IPS-NIHi11 (cell line): ENCODE results near the gene KCNAB2.
A peak's percentile ranks its signal among the peaks of the same experiment; 100 is the strongest.

Experiments
- DNase-seq: peaks from one replicate; pipeline ENCODE4 v3.0.0; 2012; ENCODE audit warnings: mixed read lengths, low spot score

The KCNAB2 gene

GRCh38 chr1:6097117-6097595 lies 51.5 kb downstream of the KCNAB2 start:
- DNase-seq = no peak

- peak; percentile 4 for DNase-seq
Measured at GRCh38 chr1:6097824-6098223, 52.1 kb downstream of the KCNAB2 start.

DNA sequence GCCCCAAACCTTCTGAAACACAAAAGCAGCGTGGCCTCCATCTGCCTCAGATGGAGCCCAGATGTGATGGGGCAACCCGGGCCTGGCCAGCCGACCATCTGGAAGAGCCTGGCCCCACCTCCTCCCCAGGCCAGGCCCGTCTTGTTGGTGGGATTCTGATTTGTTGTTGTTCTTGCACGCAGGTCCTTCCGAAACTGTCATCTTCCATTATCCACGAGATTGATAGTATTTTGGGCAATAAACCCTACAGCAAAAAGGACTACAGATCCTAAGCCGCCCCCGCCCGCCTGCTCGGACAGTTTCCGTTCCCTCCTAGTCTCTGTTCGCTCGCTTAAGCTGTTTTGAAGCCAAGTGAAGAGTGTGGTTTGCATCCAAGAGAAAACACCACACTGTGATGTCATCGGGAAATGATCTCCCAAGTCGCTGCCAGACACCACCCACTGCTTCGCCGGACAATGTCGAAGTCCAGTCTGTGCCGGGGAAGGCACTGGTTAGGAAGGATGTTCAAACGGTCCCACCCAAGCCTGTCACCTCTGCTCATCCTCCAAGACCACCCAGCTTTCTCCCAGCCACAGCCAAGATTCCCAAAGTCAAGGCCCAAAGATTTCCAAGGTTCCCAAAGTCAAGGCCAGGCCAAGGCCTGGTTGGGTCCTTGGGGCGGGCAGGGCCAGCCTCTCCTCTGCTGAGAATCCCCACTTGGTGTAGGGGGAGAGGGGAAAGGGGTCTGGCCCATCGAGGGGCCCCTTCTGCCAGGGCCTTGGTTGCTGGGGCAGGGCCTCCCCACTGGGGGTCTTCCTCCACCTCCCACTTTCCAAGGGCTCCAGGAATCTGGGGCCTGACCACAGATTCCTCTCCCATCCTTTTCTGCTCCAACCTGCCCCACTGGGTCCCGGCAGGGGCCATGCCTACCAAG lies 52.9 kb downstream of the KCNAB2 start:
- DNase-seq = peak; percentile 14

DNA sequence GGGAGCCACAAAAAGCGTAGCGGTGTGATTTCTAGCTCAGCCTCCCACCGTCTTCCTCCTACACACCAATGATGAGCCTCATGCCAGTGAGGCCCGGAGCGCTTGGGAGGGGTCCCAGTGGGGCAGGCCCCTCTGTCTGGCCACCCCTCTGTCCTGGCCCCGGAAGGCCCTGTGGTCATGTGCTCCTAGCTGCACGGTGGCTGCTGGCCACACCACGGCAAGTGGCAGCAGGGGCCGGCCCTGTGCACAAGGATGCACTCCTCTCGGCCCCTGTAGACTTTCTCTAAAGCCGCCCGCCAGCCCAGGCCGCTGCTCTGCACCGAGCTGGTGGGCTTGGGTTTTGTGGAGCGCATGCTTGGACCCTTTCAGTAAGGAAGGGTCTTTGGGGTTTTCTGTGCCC lies 53.6 kb downstream of the KCNAB2 start:
- peak; percentile 14 for DNase-seq

DNA sequence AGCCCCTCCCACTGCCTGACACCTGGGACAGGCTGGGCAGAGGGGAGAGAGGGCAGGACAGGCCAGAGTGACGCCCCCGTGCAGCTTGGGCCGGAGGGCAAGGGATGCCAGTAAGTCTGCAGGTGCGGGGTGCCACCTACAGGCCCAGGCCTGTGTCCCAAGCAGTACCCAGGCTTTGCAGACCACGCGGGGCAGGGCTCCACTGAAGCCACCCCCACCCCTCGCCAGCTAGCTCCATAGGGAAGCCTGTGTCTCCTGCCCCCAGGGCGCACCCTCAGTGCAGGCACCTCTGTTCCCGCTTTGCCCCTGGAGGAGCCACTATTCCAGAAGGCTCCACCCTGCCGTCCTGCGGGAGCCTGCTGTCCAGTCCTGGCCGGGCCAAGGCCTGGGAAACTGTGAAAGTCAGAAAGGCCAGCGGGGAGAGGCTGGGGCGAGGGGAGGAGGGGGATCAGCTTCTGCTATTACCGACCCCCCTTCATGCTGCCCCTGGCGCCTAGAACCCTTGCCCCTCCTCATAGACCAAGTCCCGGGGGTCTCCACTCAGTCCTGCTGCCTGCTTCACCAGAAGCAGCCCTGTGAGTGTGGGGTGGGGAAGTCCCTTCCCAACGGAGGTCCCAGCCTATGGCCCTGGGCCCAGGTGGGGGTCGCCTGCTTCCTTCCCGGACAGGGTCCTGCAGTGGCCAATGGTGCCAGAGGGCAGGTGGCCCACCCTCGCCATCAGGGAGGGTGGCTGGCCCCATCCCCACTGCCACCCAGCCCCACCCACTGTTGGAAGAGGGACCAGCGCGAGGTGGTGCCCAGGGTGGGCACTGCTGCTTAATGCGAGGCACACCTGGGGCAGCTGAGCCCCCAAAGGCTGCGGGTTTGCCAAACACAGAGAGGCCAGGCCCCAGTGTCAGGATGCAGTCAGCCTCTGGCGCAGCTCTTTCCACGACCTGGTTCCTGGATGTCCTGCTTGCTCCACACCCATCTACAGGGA lies 54.4 kb downstream of the KCNAB2 start:
- DNase-seq = peak; percentile 64

DNA sequence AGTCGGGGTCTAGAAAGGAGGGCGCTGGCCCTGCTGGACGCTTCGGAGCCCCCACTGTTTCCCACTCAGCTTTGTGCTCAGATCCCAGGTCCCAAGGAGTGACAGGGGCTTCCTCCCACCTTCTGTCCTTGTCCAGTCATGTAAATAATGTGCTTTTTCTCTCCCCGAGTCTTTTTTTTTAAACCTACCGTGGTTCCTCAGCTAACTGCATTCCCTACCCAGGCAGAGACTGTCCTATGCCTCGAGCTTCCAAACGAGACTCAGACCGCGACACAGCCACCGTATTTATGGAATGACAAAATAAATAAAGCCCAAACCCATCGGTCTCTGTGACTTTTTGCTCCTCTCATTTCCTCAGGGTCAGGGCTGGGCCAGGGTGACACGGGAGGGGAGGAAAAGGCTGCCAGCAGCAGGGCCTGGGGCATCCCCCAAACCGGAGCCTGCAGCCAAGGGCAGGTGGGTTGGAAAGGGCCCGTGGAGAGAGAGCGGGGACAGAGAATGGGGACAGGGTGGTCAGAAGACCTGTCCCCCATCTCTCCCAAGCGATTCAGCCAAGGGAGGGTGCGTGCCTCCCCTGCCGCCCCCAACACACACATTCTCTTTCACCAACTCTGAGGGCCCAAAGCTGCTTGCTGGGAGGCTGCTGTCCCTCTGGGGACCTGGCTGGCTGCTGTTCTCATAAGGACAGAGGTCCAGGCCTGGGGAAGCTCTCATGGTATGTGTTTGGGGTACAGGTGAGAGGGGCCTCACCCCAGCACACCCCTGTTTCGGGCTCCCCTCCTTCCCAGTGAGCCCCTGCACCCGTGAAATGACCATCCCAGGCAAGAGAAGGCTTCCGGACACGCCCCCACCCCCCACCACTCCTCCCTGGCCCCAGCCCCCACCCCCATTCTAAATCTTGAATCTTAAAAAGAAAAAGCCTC lies 55.4 kb downstream of the KCNAB2 start:
- no peak for DNase-seq

GRCh38 chr1:6101826-6102531 lies 56.3 kb downstream of the KCNAB2 start:
- no peak for DNase-seq

DNA sequence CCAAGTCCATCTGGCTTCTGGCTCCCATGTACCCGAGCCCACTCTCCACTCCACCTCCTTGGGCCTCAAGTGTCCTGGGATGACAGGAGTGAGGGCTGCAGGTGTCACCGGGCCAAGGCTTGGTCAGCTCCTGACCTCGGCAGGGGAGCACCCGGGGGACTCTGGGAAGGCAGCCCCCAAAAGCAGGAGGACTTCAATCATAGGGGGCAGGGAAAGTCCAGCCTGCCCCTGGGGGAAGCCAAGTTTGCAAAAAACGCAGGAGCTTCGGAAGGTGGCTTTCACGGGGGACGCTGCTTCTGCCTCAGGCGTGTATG lies 56.8 kb downstream of the KCNAB2 start:
- no peak for DNase-seq

GRCh38 chr1:6103111-6103853 lies 57.6 kb downstream of the KCNAB2 start:
- DNase-seq = no peak

DNA sequence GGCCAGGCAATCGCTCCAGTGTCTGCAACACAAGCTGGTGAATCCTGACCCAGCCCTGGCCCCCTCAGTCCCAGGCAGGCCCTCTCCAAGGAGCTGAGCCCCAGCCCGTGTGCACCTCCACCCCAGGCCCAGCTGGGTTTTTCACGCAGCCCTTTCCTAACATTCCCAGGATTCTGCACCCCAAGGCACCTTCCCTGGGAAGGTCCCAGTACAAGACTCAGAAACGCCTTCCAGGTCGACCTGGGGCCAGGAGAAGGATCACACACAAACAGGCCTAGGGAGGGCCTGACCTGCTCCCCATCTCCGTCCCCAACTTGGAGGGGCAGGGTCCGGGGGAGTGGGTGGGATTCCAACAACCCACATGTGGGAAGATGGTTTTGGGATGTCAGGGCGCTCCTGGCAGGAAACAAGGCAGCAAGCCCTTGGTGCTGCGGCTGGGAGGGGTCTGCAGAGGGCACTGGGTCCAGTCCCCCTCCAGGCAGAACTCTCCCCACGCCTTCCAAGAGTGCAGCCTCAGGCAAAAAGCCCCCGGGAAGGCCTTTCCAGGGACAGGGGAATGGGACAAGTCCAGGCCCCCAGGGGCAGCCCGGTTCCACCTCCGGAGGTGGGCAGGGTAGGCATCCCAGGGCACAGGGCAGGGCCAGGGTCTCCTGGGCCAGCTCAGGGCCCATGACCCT lies 58.3 kb downstream of the KCNAB2 start:
- no peak for DNase-seq

- no peak for DNase-seq
Measured at GRCh38 chr1:6104631-6105030, 58.9 kb downstream of the KCNAB2 start.

GRCh38 chr1:6105218-6105679 lies 59.6 kb downstream of the KCNAB2 start:
- no peak for DNase-seq

- no peak for DNase-seq
Measured at GRCh38 chr1:6105763-6106162, 60.1 kb downstream of the KCNAB2 start.

- DNase-seq = no peak
Measured at GRCh38 chr1:6106321-6106731, 60.6 kb downstream of the KCNAB2 start.

DNA sequence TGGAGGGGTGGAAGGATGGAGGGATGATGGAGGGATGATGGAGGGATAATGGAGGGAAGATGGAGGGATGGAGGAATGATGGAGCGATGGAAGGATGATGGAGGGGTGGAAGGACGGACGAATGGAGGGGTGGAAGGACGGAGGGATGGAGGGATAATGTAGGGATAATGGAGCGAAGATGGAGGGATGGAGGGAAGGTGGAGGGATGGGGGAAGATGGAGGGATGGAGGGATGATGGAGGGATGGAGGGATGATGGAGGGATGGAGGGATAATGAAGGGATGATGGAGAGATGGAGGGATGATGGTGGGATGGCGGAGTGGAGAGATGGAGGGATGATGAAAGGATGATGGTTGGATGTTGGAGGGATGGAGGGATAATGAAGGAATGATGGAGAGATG lies 61.3 kb downstream of the KCNAB2 start:
- DNase-seq = no peak

DNA sequence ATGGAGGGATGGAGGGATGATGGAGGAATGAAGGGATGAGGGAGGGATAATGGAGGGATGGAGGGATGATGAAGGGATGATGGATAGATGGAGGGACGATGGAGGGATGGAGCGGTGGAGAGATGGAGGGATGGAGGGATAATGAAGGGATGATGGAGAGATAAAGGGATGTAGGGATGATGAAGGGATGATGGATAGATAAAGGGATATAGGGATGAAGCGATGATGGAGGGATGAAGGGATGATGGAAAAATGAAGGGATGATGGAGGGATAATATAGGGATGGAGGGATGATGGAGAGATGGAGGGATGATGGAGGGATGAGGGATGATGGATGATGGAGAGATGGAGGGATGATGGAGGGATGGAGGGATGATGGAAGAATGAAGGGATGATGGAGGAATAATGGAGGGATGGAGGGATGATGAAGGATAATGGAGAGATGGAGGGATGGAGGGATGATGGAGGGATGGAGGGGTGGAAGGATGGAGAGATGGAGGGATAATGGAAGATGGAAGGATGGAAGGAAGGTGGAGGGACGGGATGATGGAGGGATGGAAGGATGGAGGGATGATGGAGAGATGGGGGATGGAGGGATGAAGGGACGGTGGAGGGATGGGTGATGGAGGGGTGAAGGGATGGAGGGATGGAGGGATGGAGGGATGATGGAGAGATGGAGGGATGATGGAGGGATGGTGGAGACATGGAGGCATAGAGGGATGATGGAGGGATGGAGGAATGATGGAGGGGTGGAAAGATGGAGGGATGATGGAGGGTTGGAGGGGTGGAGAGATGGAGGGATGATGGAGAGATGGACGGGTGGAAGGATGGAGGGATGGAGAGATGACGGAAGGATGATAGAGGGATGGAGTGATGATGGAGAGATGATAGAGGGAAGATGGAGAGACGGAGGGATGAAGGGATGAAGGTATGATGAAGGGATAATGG lies 62.0 kb downstream of the KCNAB2 start:
- no peak for DNase-seq

DNA sequence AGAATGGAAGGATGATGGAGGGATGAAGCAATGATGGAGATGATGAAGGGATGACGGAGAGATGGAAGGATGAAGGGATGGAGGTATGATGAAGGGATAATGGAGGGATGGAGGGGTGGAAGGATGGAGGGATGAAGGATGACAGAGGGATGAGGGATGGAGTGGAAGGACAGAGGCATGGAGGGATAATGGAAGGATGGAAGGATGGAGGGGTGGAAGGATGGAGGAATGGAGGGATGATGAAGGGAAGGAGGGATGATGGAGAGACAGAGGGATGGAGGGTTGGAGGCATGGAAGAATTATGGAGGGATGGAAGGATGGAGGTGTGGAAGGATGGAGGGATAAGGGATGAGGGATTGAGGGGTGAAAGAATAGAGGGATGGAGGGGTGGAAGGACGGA lies 62.8 kb downstream of the KCNAB2 start:
- DNase-seq = no peak

- DNase-seq = peak; percentile 77
Measured at GRCh38 chr1:6108937-6109614, 63.4 kb downstream of the KCNAB2 start.
